ENCODE data around the gene ZBTB47.

ZBTB47 gene

GRCh38 chr3:42653560-42654330 lies at the start of gene ZBTB47:
Gene ZBTB47 (plus strand): TSS chr3:42653697. CDS start chr3:42658356, 4,659 bp downstream.
- no peak for DNase-seq (ENCODE audit: low read depth)

- DNase-seq (ENCODE audit: low read depth) = no peak
Measured at GRCh38 chr3:42605546-42606173, 47.8 kb upstream of the ZBTB47 start.

GRCh38 chr3:42608581-42608980 lies 44.9 kb upstream of the ZBTB47 start:
- DNase-seq (ENCODE audit: low read depth) = no peak

GRCh38 chr3:42610976-42611375 lies 42.5 kb upstream of the ZBTB47 start:
- no peak for DNase-seq (ENCODE audit: low read depth)

- no peak for DNase-seq (ENCODE audit: low read depth)
Measured at GRCh38 chr3:42612217-42612616, 41.3 kb upstream of the ZBTB47 start.

- no peak for DNase-seq (ENCODE audit: low read depth)
Measured at GRCh38 chr3:42612928-42613327, 40.6 kb upstream of the ZBTB47 start.

DNA sequence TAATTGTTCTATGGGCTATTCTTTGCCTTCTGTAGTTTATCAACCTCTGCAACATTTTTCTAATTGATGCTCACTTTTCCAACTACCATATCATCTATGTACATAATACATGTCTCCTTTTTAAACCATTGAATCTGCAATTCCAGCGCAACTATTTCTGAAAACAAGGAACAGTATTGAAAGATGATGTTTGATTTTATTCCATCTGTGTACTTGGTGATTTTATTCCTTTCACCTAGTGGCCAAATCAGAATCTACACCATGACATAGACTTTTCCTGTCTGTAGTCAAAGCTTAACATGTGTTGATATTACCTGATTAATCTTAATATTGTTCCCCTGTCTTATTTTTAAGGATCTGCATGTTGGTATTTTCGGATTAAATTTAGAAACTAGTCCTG lies 40.0 kb upstream of the ZBTB47 start:
- no peak for DNase-seq (ENCODE audit: low read depth)

GRCh38 chr3:42631620-42632019 lies 21.9 kb upstream of the ZBTB47 start:
- DNase-seq (ENCODE audit: low read depth) = no peak

DNA sequence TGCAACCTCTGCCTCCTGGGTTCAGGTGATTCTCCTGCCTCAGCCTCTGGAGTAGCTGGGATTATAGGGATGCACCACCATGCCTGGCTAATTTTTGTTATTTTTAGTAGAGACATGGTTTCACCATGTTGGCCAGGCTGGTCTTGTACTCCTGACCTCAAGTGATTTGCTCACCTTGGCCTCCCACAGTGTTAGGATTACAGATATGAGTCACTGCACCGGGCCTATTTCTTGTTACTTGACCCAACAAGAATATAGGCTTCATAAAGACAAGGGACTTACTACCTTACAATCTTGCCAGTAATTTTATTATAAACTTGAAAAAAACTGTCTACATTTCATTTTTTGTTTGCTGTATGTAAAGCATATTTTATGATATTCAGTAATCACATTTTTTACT lies 21.4 kb upstream of the ZBTB47 start:
- no peak for DNase-seq (ENCODE audit: low read depth)

DNA sequence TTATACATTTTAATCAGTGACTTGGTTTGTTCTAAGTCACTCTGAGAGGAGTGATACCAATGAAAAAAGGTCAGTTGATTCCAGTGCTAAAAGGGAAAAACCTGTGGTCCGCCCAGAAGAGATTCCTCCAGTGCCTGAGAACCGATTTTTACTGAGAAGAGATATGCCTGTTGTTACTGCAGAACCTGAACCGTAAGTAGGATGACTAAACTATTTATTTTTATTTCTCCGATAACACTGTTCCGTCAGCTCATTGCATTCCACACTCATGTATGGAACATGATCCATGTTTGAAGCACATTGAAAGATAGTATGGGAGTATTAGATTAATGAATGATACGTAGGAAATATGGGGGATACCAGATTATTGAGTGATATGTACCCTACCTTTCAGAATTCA lies 20.0 kb upstream of the ZBTB47 start:
- DNase-seq (ENCODE audit: low read depth) = no peak

GRCh38 chr3:42635111-42635510 lies 18.4 kb upstream of the ZBTB47 start:
- no peak for DNase-seq (ENCODE audit: low read depth)

- DNase-seq (ENCODE audit: low read depth) = no peak
Measured at GRCh38 chr3:42637001-42637400, 16.5 kb upstream of the ZBTB47 start.

- peak; percentile 45 for DNase-seq (ENCODE audit: low read depth)
Measured at GRCh38 chr3:42638339-42638842, 15.1 kb upstream of the ZBTB47 start.

GRCh38 chr3:42639192-42639591 lies 14.3 kb upstream of the ZBTB47 start:
- DNase-seq (ENCODE audit: low read depth) = no peak

DNA sequence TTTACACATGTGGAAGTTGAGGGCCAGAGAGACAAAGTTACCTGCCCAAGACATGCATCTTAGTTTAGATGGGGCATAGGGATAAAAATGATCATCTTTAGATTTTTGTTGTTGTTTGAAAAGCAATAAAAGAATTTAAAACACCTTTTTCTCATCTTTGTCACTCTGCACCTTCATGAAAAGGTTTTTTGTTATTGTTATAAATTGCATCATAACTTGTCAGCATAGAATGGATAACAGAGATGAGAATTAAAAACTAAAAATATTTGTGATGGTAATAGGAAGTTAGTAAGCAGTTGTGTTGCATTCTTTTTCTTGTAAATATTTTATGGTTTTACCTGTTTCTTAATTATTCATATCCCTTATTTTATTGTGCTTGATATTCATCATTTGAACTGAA lies 13.4 kb upstream of the ZBTB47 start:
- DNase-seq (ENCODE audit: low read depth) = no peak

DNA sequence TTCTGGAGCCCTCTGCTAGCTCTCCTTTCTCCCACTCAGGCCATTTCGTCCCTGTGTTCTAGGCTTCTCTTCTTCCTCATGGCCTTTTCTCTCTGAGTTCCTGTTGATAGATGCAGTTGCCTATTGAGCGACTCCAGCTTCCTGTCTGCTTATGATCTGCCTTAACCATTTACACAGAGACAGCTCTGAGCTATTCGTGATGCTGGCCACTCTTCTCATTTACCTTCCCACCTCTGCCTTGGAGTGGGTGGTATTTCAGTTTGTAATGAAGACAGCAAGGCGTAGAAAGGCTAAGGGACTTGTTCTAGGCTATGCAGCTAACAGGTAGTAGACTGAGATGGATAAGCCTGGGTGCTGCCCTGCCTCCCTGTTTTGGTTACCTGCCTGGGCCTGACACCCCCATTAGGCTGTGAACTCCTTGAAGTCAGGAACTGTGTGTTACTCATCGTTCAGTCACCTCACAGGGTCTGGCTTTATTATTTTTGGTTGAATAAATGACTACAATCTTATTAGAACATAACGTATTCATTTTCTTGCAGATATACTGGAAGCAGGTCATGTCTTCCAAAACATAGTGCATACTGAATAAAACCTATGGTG lies 12.6 kb upstream of the ZBTB47 start:
- DNase-seq (ENCODE audit: low read depth) = no peak

DNA sequence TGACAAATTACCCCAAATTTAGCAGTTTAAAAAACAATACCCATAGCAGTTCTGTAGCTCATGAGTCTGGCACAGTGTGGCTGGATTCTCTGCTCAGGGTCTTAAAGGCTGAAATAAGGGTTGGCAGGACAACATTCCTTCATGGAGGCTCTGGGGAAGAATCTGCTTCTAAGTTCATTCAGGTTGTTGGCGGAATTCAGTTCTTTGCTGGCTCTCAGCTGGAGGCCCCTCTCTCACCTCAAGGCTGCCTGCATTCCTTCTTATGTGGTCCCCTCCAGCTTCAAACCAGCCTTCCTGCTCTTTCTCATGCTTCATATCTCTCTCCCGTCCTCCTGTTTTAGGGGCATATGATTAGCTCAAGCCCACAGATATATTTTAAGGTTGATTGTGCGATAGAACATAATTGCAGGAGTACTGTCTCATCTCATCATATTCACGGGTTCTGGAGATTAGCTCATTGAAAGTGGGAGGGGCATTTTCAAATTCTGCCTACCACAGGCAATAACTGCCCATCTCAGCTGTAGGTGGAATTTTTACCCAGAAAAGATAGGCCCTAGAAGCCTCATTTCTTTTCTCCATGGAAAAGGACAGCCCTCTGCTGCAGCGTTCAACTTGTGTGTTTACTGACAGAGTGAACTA lies 5.6 kb upstream of the ZBTB47 start:
- no peak for DNase-seq (ENCODE audit: low read depth)

GRCh38 chr3:42649006-42649405 lies 4.5 kb upstream of the ZBTB47 start:
- no peak for DNase-seq (ENCODE audit: low read depth)

GRCh38 chr3:42649783-42650182 lies 3.7 kb upstream of the ZBTB47 start:
- DNase-seq (ENCODE audit: low read depth) = no peak

DNA sequence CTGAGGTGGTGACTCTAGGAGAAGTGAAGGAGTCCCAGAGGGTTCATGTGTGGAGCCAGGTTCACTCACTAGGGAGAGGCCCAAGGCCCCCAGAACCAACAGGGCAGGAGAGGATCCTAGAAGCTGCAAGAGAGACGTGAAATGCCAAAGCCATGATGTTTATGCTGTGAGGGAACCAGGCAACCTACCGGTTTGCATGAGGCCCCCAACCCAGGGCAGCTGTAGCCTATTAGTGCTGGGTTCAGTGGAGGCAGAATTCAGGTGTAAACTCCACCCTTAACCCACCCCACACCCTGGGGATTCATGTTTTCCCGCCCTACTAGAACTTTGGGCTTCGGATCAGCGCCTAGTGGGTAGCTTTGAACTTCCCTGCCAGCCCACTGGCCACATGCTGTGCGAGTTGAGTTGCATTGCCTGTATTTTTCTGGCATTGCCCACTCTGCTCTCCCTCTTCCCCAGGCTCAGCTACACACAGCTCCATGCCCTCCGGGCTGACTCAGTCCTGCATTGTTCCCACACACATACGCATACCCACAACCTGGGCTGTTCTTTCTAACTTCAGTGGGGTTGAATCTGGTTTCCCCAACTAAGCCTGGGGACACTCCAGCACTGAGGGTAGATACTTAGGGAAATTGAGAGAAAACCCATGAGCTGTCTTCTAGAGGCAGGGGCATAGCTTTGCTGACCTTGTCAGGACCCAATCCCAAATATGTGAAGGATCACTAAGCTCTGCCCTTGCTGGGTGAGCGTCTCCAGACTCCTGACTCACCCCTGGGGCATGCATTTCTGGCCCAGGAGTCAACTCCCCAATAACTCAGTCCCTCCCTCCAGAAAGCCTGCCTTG lies 2.0 kb upstream of the ZBTB47 start:
- no peak for DNase-seq (ENCODE audit: low read depth)

- DNase-seq (ENCODE audit: low read depth) = no peak
Measured at GRCh38 chr3:42652251-42652610, 1.3 kb upstream of the ZBTB47 start.
